Cardiac muscle cell (in vitro differentiated cells and primary cell): ENCODE results near the gene GALNT18. TPM values are rescaled to one million over a fixed set of nuclear protein-coding genes. Genes with fewer than 3 reads are reported as not detected.

Experiments
- DNase-seq, 2 donors: peaks; one replicate each; pipeline versions ENCODE4 v3.0.0 to v3.0.0-alpha.2; 2010 to 2017; ENCODE audit warnings: low read depth in 1 of 2, low spot score in 1 of 2
- H3K27ac ChIP-seq: fragments of 200-600 bp; sonication (generic); 2 replicates; pipeline ENCODE4 v1.5.1; 2016
- H3K27me3 ChIP-seq: fragments of 200-600 bp; sonication (generic); 2 replicates; pipeline ENCODE4 v1.6.0; 2016; ENCODE audit warnings: control low read depth
- H3K36me3 ChIP-seq: fragments of 200-600 bp; sonication (generic); 2 replicates; pipeline ENCODE4 v1.5.1; 2016; ENCODE audit warnings: control low read depth
- H3K4me1 ChIP-seq: fragments of 200-600 bp; sonication (generic); 2 replicates; pipeline ENCODE4 v1.8.1; 2017; ENCODE audit warnings: low read depth, mild to moderate bottlenecking, mixed run types
- H3K4me3 ChIP-seq: fragments of 200-600 bp; sonication (generic); 2 replicates; pipeline ENCODE4 v1.5.1; 2016; ENCODE audit warnings: mild to moderate bottlenecking
- H3K9me3 ChIP-seq: fragments of 200-600 bp; sonication (generic); 2 replicates; pipeline ENCODE4 v1.5.1; 2017; ENCODE audit warnings: low read depth, mild to moderate bottlenecking, control low read depth
- CTCF ChIP-seq: IDR thresholded peaks from 2 replicates; pipeline ENCODE4 v1.5.1; 2012; ENCODE audit warnings: low read depth, mild to moderate bottlenecking, low read length
- polyA plus RNA-seq: library from polyadenylated mRNA; unstranded; fragments of >200 nt; fragmentation: Nextera tagmentation; extraction: Ambion mirVana; gene quantifications from 2 replicates; pipeline ENCODE4 v1.2.1, GENCODE V29; 2016
- total RNA-seq: library from RNA; depleted of rRNA; stranded (reverse); fragments of >200 nt; gene quantifications from 2 replicates; pipeline ENCODE4 v1.2.3, GENCODE V29; 2016

Gene GALNT18
- total and polyA plus RNA-seq, 2 experiments from 2014 or later: 2.1 to 2.2 TPM

DNA sequence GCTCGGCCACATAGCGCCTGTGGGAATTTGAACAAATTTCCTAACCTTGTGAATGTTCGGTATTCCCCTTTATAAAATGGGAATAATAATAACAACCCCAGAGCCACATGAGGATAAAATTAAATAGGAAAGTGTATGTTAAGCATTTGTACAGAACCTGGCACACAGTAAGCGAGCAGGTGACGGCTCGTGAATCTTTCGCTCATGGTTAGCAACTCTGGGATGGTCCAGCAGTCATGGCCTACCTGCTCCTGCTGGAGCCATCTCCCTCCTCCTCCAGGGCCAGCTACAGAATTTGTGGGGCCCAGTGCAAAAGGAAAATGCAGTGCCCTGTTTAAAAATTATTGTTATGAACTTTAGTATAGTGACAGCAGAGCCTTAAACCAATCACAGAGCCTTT is 180.3 kb downstream of the GALNT18 start:
- no peak for DNase-seq
- Histone ChIP-seq H3K27me3 (no peaks in the 10 kb centered on the region), H3K36me3 (no peaks in the 10 kb centered on the region), H3K27ac (no peak overlapping the region), H3K9me3 (no peaks in the 10 kb centered on the region), H3K4me1 (no peaks in the 10 kb centered on the region), H3K4me3 (no peak overlapping the region)
- TF ChIP-seq CTCF: no peak

- no peaks in the 10 kb centered on the region for H3K4me1 ChIP-seq
- no peaks in the 10 kb centered on the region for H3K27me3 ChIP-seq
- no peaks in the 10 kb centered on the region for H3K9me3 ChIP-seq
- no peak for DNase-seq
- no peak for TF ChIP-seq CTCF
- no peak overlapping the region for H3K4me3 ChIP-seq
- H3K36me3 ChIP-seq: no peaks in the 10 kb centered on the region
- H3K27ac ChIP-seq: no peak overlapping the region
Measured at GRCh38 chr11:11441091-11441490, 180.7 kb downstream of the GALNT18 start.

GRCh38 chr11:11440144-11440543 is 181.7 kb downstream of the GALNT18 start:
- DNase-seq: no peak
- Histone ChIP-seq H3K9me3 (no peaks in the 10 kb centered on the region), H3K4me3 (no peak overlapping the region), H3K27ac (no peak overlapping the region), H3K36me3 (no peaks in the 10 kb centered on the region), H3K27me3 (no peaks in the 10 kb centered on the region), H3K4me1 (no peaks in the 10 kb centered on the region)
- TF ChIP-seq CTCF: no peak

DNA sequence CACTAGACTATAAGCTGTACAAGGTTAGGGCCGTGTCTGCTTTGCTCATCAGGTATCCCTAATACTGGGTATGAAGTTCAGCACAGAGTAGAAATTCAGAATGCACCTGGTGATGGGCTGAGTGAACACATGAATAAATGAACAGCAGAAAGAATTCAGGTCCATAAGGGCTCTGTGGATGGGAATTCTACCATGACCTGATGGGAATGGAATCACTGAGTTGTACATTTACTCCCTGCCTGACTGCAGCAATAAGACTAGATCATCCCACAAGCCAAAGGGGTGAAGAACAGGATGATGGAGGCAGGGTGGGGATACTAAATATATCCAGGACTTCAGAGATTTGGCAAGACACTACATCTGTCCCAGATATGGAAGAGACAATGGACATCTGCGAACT is 182.2 kb downstream of the GALNT18 start:
- no peak overlapping the region for H3K27ac ChIP-seq
- H3K27me3 ChIP-seq: no peaks in the 10 kb centered on the region
- no peaks in the 10 kb centered on the region for H3K4me1 ChIP-seq
- no peak for TF ChIP-seq CTCF
- no peaks in the 10 kb centered on the region for H3K9me3 ChIP-seq
- DNase-seq: no peak
- no peak overlapping the region for H3K4me3 ChIP-seq
- H3K36me3 ChIP-seq: no peaks in the 10 kb centered on the region

- Histone ChIP-seq H3K36me3 (no peaks in the 10 kb centered on the region), H3K27me3 (no peaks in the 10 kb centered on the region), H3K27ac (no peak overlapping the region), H3K4me1 (no peaks in the 10 kb centered on the region), H3K9me3 (no peaks in the 10 kb centered on the region), H3K4me3 (no peak overlapping the region)
- DNase-seq: no peak
- no peak for TF ChIP-seq CTCF
Measured at GRCh38 chr11:11436715-11437313, 185.0 kb downstream of the GALNT18 start.
